ENCODE results near the gene NSUN4.
"Not testable (repeated sequence)": the region's sequence is repeated elsewhere in the genome, so short reads cannot be mapped to it uniquely, and the experiment has no call there.

The NSUN4 gene

GRCh38 chr1:46345281-46345680 is 4.7 kb downstream of the NSUN4 start:
- Histone ChIP-seq H3K4me2 (ENCODE audit: low read depth, low read length, poor library complexity, severe bottlenecking) (peak overlapping the region; percentile 100), H3F3A (ENCODE audit: low read depth) (no peaks in the 10 kb centered on the region), H2AFZ (ENCODE audit: low read length) (no peak overlapping the region), H3K9me3 (ENCODE audit: insufficient read depth, low read depth, low read length) (no peaks in the 10 kb centered on the region), H3K79me2 (ENCODE audit: insufficient read depth, low read length) (peaks cover 47% of the 10 kb centered on the region), H3K9ac (ENCODE audit: low read depth, low read length, poor library complexity, severe bottlenecking) (peak overlapping the region; percentile 4), H3K9me2 (replicated peaks; ENCODE audit: low read depth, low read length) (no peaks in the 10 kb centered on the region), H3K27me3 (ENCODE audit: insufficient read depth, low read length, poor library complexity, severe bottlenecking) (no peaks in the 10 kb centered on the region), H3K36me3 (ENCODE audit: insufficient read depth, low read length) (peaks cover 16% of the 10 kb centered on the region; the same call in 1 of the 2 replicates), H3K4me1 (ENCODE audit: insufficient read depth, low read length, poor library complexity, severe bottlenecking) (peaks cover 37% of the 10 kb centered on the region), H4K20me1 (ENCODE audit: insufficient read depth, low read length, poor library complexity, severe bottlenecking) (peaks cover 22% of the 10 kb centered on the region), H3K4me3 (ENCODE audit: low read length, poor library complexity, severe bottlenecking) (no peak overlapping the region)
- no peak for TF ChIP-seq CTCF (conservative IDR thresholded peaks at IDR 0.05; ENCODE audit: low read length)
- TF ChIP-seq EZH2phosphoT487 (IDR thresholded peaks at IDR 0.05; ENCODE audit: borderline replicate concordance) = no peak

- H3K4me2 ChIP-seq (ENCODE audit: low read depth, low read length, poor library complexity, severe bottlenecking) = no peak overlapping the region
- no peaks in the 10 kb centered on the region for H4K20me1 ChIP-seq (ENCODE audit: insufficient read depth, low read length, poor library complexity, severe bottlenecking)
- no peak overlapping the region for H3K4me3 ChIP-seq (ENCODE audit: low read length, poor library complexity, severe bottlenecking)
- H3K27me3 ChIP-seq (ENCODE audit: insufficient read depth, low read length, poor library complexity, severe bottlenecking) = no peaks in the 10 kb centered on the region
- peaks cover 34% of the 10 kb centered on the region; the same call in 1 of the 2 replicates for H3K36me3 ChIP-seq (ENCODE audit: insufficient read depth, low read length)
- TF ChIP-seq CTCF (conservative IDR thresholded peaks at IDR 0.05; ENCODE audit: low read length) (no peak), EZH2phosphoT487 (IDR thresholded peaks at IDR 0.05; ENCODE audit: borderline replicate concordance) (no peak)
- H3F3A ChIP-seq (ENCODE audit: low read depth) = no peaks in the 10 kb centered on the region
- H3K9ac ChIP-seq (ENCODE audit: low read depth, low read length, poor library complexity, severe bottlenecking) = no peak overlapping the region
- no peaks in the 10 kb centered on the region for H3K9me3 ChIP-seq (ENCODE audit: insufficient read depth, low read depth, low read length)
- H3K9me2 ChIP-seq (replicated peaks; ENCODE audit: low read depth, low read length) = no peaks in the 10 kb centered on the region
- H2AFZ ChIP-seq (ENCODE audit: low read length) = no peak overlapping the region
- no peaks in the 10 kb centered on the region for H3K4me1 ChIP-seq (ENCODE audit: insufficient read depth, low read length, poor library complexity, severe bottlenecking)
- no peaks in the 10 kb centered on the region for H3K79me2 ChIP-seq (ENCODE audit: insufficient read depth, low read length)
Measured at GRCh38 chr1:46352363-46352762, 11.8 kb downstream of the NSUN4 start.

GRCh38 chr1:46355920-46356319 is 15.3 kb downstream of the NSUN4 start:
- H3K4me3 ChIP-seq (ENCODE audit: low read length, poor library complexity, severe bottlenecking); H3K4me2 ChIP-seq (ENCODE audit: low read depth, low read length, poor library complexity, severe bottlenecking); H3K9me2 ChIP-seq (replicated peaks; ENCODE audit: low read depth, low read length); H3F3A ChIP-seq (ENCODE audit: low read depth); H3K27me3 ChIP-seq (ENCODE audit: insufficient read depth, low read length, poor library complexity, severe bottlenecking); H3K4me1 ChIP-seq (ENCODE audit: insufficient read depth, low read length, poor library complexity, severe bottlenecking); H3K9ac ChIP-seq (ENCODE audit: low read depth, low read length, poor library complexity, severe bottlenecking); H3K9me3 ChIP-seq (ENCODE audit: insufficient read depth, low read depth, low read length); H4K20me1 ChIP-seq (ENCODE audit: insufficient read depth, low read length, poor library complexity, severe bottlenecking); H2AFZ ChIP-seq (ENCODE audit: low read length); H3K79me2 ChIP-seq (ENCODE audit: insufficient read depth, low read length): not testable (repeated sequence)
- H3K36me3 ChIP-seq (ENCODE audit: insufficient read depth, low read length) = peaks cover 26% of the 10 kb centered on the region; the same call in 1 of the 2 replicates

- no peaks in the 10 kb centered on the region for H3K27me3 ChIP-seq (ENCODE audit: insufficient read depth, low read length, poor library complexity, severe bottlenecking)
- no peaks in the 10 kb centered on the region for H3K9me2 ChIP-seq (replicated peaks; ENCODE audit: low read depth, low read length)
- H3F3A ChIP-seq (ENCODE audit: low read depth) = no peaks in the 10 kb centered on the region
- no peaks in the 10 kb centered on the region for H3K79me2 ChIP-seq (ENCODE audit: insufficient read depth, low read length)
- no peak overlapping the region for H3K4me3 ChIP-seq (ENCODE audit: low read length, poor library complexity, severe bottlenecking)
- no peak overlapping the region for H3K9ac ChIP-seq (ENCODE audit: low read depth, low read length, poor library complexity, severe bottlenecking)
- no peaks in the 10 kb centered on the region for H3K9me3 ChIP-seq (ENCODE audit: insufficient read depth, low read depth, low read length)
- H4K20me1 ChIP-seq (ENCODE audit: insufficient read depth, low read length, poor library complexity, severe bottlenecking) = no peaks in the 10 kb centered on the region
- TF ChIP-seq EZH2phosphoT487 (IDR thresholded peaks at IDR 0.05; ENCODE audit: borderline replicate concordance) (no peak), CTCF (conservative IDR thresholded peaks at IDR 0.05; ENCODE audit: low read length) (no peak)
- no peak overlapping the region for H3K4me2 ChIP-seq (ENCODE audit: low read depth, low read length, poor library complexity, severe bottlenecking)
- H3K36me3 ChIP-seq (ENCODE audit: insufficient read depth, low read length) = peaks cover 41% of the 10 kb centered on the region; the same call in 1 of the 2 replicates
- no peaks in the 10 kb centered on the region for H3K4me1 ChIP-seq (ENCODE audit: insufficient read depth, low read length, poor library complexity, severe bottlenecking)
- no peak overlapping the region for H2AFZ ChIP-seq (ENCODE audit: low read length)
Measured at GRCh38 chr1:46362158-46362557, 21.6 kb downstream of the NSUN4 start.

All from Loucy (cell line).